ENCODE measurements around the gene STK24.

STK24 gene

DNA sequence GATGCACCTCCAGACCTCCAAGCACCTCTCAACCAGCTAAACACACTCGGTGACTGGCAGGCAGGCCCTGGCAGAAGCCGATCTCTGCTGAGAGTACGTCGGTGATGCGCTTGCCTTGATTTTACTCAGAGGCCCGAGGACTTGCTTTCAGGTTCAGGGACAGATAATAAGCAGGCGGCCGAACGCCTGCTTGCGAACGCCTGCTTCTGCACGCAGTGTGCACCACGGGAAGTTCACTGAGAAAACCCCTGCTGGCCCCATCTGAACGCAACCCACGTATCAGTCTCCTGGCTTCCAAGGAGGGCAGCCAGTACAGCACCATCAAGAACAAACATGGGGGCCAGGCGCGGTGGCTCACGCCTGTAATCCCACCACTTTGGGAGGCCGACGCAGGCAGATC is 108.0 kb downstream of the STK24 start:
- TF ChIP-seq EZH2 (optimal IDR thresholded peaks at IDR 0.05; ENCODE audit: low read depth, low read length), result no peak
- TF ChIP-seq, protein P1, sequence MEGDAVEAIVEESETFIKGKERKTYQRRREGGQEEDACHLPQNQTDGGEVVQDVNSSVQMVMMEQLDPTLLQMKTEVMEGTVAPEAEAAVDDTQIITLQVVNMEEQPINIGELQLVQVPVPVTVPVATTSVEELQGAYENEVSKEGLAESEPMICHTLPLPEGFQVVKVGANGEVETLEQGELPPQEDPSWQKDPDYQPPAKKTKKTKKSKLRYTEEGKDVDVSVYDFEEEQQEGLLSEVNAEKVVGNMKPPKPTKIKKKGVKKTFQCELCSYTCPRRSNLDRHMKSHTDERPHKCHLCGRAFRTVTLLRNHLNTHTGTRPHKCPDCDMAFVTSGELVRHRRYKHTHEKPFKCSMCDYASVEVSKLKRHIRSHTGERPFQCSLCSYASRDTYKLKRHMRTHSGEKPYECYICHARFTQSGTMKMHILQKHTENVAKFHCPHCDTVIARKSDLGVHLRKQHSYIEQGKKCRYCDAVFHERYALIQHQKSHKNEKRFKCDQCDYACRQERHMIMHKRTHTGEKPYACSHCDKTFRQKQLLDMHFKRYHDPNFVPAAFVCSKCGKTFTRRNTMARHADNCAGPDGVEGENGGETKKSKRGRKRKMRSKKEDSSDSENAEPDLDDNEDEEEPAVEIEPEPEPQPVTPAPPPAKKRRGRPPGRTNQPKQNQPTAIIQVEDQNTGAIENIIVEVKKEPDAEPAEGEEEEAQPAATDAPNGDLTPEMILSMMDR (IDR thresholded peaks at IDR 0.05; ENCODE audit: low read length), result no peak
- no peak for TF ChIP-seq EZH2phosphoT487 (IDR thresholded peaks at IDR 0.05; ENCODE audit: low read length)
- Histone ChIP-seq H3K9me3 (replicated peaks; ENCODE audit: insufficient read depth, low read length) (no peaks in the 10 kb centered on the region), H3K27me3 (replicated peaks; ENCODE audit: insufficient read depth, low read length) (no peaks in the 10 kb centered on the region), H3K36me3 (replicated peaks; ENCODE audit: insufficient read depth, low read length) (peaks cover 3% of the 10 kb centered on the region; the same call in 1 of the 2 replicates), H3F3A (ENCODE audit: insufficient read depth, low read length) (no peaks in the 10 kb centered on the region), H3K9me2 (replicated peaks; ENCODE audit: insufficient read depth, low read length) (no peaks in the 10 kb centered on the region), H3K4me3 (ENCODE audit: low read length) (no peak overlapping the region), H3K27ac (ENCODE audit: low read length) (no peak overlapping the region), H4K20me1 (ENCODE audit: insufficient read depth, low read length) (peaks cover 4% of the 10 kb centered on the region; the same call in 1 of the 2 replicates), H2AFZ (ENCODE audit: low read length) (no peak overlapping the region), H3K4me2 (ENCODE audit: low read depth, low read length) (no peak overlapping the region), H3K79me2 (ENCODE audit: low read length) (peaks cover 78% of the 10 kb centered on the region), H3K9ac (ENCODE audit: low read length) (no peak overlapping the region), H3K4me1 (ENCODE audit: low read length) (no peaks in the 10 kb centered on the region)
- DNase-seq, result no peak

DNA sequence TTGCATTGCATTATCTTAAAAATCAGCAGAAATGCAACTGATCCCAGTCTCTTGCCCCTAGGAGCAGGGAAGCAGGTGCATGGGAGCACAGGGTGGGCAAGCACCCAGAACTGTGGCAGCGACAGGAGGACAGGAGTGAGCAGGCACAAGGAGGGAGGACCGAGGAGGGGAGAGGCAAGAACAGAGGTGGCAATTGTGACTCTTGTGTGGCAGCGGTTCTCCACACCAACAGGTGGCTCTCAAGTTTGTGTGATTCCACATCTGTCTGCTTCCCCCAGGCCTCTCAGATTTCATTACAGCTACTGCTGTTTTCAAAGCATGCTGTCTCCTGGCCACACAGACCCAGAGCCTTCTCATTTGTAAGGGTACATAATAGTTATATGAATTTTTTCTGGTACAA is 108.5 kb downstream of the STK24 start:
- H2AFZ ChIP-seq (ENCODE audit: low read length), result no peak overlapping the region
- H3K27me3 ChIP-seq (replicated peaks; ENCODE audit: insufficient read depth, low read length), result no peaks in the 10 kb centered on the region
- H3K9ac ChIP-seq (ENCODE audit: low read length), result no peak overlapping the region
- TF ChIP-seq, protein P1 (IDR thresholded peaks at IDR 0.05; ENCODE audit: low read length), result no peak
- TF ChIP-seq EZH2phosphoT487 (IDR thresholded peaks at IDR 0.05; ENCODE audit: low read length) (no peak), EZH2 (optimal IDR thresholded peaks at IDR 0.05; ENCODE audit: low read depth, low read length) (no peak)
- peaks cover 84% of the 10 kb centered on the region for H3K79me2 ChIP-seq (ENCODE audit: low read length)
- H3K27ac ChIP-seq (ENCODE audit: low read length), result no peak overlapping the region
- H3K4me3 ChIP-seq (ENCODE audit: low read length), result no peak overlapping the region
- peaks cover 4% of the 10 kb centered on the region; the same call in 1 of the 2 replicates for H4K20me1 ChIP-seq (ENCODE audit: insufficient read depth, low read length)
- no peaks in the 10 kb centered on the region for H3K4me1 ChIP-seq (ENCODE audit: low read length)
- no peaks in the 10 kb centered on the region for H3F3A ChIP-seq (ENCODE audit: insufficient read depth, low read length)
- no peaks in the 10 kb centered on the region for H3K9me3 ChIP-seq (replicated peaks; ENCODE audit: insufficient read depth, low read length)
- peaks cover 3% of the 10 kb centered on the region; the same call in 1 of the 2 replicates for H3K36me3 ChIP-seq (replicated peaks; ENCODE audit: insufficient read depth, low read length)
- H3K9me2 ChIP-seq (replicated peaks; ENCODE audit: insufficient read depth, low read length), result no peaks in the 10 kb centered on the region
- DNase-seq, result no peak
- H3K4me2 ChIP-seq (ENCODE audit: low read depth, low read length), result no peak overlapping the region

DNA sequence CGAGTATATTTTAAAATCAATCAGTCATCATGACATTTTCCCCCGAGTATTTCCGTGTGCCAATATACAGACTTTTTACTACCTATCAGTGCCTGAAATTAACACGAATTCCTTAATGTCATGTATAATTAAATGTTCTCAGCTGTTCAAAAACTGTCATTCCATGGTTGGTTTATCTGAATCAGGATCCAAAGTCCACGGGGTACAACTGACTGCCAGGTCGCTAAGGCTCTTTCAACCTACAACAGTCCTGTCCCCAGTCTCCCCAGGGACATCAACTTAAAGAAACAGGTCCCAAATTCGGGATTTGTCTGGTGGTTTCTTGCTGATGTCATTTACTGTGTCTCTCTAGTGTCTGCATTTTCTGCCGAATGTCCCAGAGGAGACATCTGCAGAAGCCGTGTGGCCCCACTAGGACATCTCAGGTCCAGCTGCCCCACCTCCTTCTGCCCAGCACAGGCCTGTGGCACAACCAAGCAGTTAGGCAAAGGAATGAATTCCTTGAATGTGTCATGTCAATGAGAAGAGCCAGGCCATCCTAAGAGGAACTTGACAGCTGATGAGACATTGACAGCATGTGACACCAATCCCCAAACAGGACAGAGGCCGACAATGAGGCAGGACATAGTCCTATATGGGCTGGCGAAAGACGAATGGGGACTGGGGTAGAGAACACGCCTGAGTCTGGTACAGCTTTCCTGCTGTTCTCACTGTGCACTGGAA is 109.5 kb downstream of the STK24 start:
- no peaks in the 10 kb centered on the region for H3K4me1 ChIP-seq (ENCODE audit: low read length)
- H3K9ac ChIP-seq (ENCODE audit: low read length), result no peak overlapping the region
- no peaks in the 10 kb centered on the region for H3F3A ChIP-seq (ENCODE audit: insufficient read depth, low read length)
- peaks cover 87% of the 10 kb centered on the region for H3K79me2 ChIP-seq (ENCODE audit: low read length)
- no peak overlapping the region for H3K4me2 ChIP-seq (ENCODE audit: low read depth, low read length)
- no peak overlapping the region for H3K4me3 ChIP-seq (ENCODE audit: low read length)
- H3K36me3 ChIP-seq (replicated peaks; ENCODE audit: insufficient read depth, low read length), result no peaks in the 10 kb centered on the region
- no peaks in the 10 kb centered on the region for H3K27me3 ChIP-seq (replicated peaks; ENCODE audit: insufficient read depth, low read length)
- DNase-seq, result no peak
- no peaks in the 10 kb centered on the region for H3K9me2 ChIP-seq (replicated peaks; ENCODE audit: insufficient read depth, low read length)
- H3K27ac ChIP-seq (ENCODE audit: low read length), result no peak overlapping the region
- no peak for TF ChIP-seq EZH2 (optimal IDR thresholded peaks at IDR 0.05; ENCODE audit: low read depth, low read length)
- no peak for TF ChIP-seq EZH2phosphoT487 (IDR thresholded peaks at IDR 0.05; ENCODE audit: low read length)
- TF ChIP-seq, protein P1 (IDR thresholded peaks at IDR 0.05; ENCODE audit: low read length), result no peak
- H3K9me3 ChIP-seq (replicated peaks; ENCODE audit: insufficient read depth, low read length), result no peaks in the 10 kb centered on the region
- H4K20me1 ChIP-seq (ENCODE audit: insufficient read depth, low read length), result peaks cover 4% of the 10 kb centered on the region; the same call in 1 of the 2 replicates
- H2AFZ ChIP-seq (ENCODE audit: low read length), result no peak overlapping the region

Data from MM.1S (cell line).